Neural cell (in vitro differentiated cells): ENCODE results near the gene PSPH. TPM values are rescaled to one million over a fixed set of nuclear protein-coding genes. Genes with fewer than 3 reads are reported as not detected.

ENCODE experiments used
- H2AFZ ChIP-seq: fragments of 200-600, 300-800 bp; sonication (generic), shearing (Covaris generic); 2 replicates; pipeline ENCODE4 v1.6.0; 2014; ENCODE audit warnings: low read depth, mild to moderate bottlenecking, antibody characterized with exemption, low read length, moderate library complexity
- H3F3A ChIP-seq: fragments of 200-600 bp; shearing (Covaris generic); 2 replicates; pipeline ENCODE4 v1.6.1; 2016; ENCODE audit warnings: mild to moderate bottlenecking, moderate library complexity, mixed read lengths, antibody characterized with exemption, low read length; ENCODE audit not compliant: insufficient read depth, poor library complexity, severe bottlenecking
- H3K27ac ChIP-seq: fragments of 200-600, 300-800 bp; sonication (generic), shearing (Covaris generic); 2 replicates; pipeline ENCODE4 v1.5.1; 2014; ENCODE audit warnings: mild to moderate bottlenecking, low read length, moderate library complexity
- H3K27me3 ChIP-seq: fragments of 300-800, 200-600 bp; sonication (generic), shearing (Covaris generic); 2 replicates; pipeline ENCODE4 v1.6.0; 2014; ENCODE audit warnings: mild to moderate bottlenecking, low read depth, low read length, moderate library complexity; ENCODE audit not compliant: insufficient read depth
- H3K36me3 ChIP-seq: fragments of 300-800, 200-600 bp; sonication (generic), shearing (Covaris generic); 2 replicates; pipeline ENCODE4 v1.5.1; 2014; ENCODE audit warnings: mild to moderate bottlenecking, antibody characterized with exemption, low read length, moderate library complexity; ENCODE audit not compliant: insufficient read depth
- H3K4me2 ChIP-seq: fragments of 300-800, 200-600 bp; sonication (generic), shearing (Covaris generic); 2 replicates; pipeline ENCODE4 v1.6.0; 2014; ENCODE audit warnings: mild to moderate bottlenecking, low read length
- H3K4me3 ChIP-seq: fragments of 300-800, 200-600 bp; sonication (generic), shearing (Covaris generic); 2 replicates; pipeline ENCODE4 v1.5.1; 2014; ENCODE audit warnings: mild to moderate bottlenecking, low read length, moderate library complexity
- H3K79me2 ChIP-seq: fragments of 200-600 bp; shearing (Covaris generic); replicated peaks from 2 replicates; pipeline ENCODE4 v1.6.0; 2014; ENCODE audit warnings: mild to moderate bottlenecking, low read length, moderate library complexity; ENCODE audit not compliant: insufficient read depth
- H3K9ac ChIP-seq: fragments of 300-800, 200-600 bp; sonication (generic), shearing (Covaris generic); 2 replicates; pipeline ENCODE4 v1.6.1; 2016; ENCODE audit warnings: mild to moderate bottlenecking, low read length, mixed read lengths
- H3K9me2 ChIP-seq: fragments of 200-600 bp; shearing (Covaris generic); 2 replicates; pipeline ENCODE4 v1.6.1; 2016; ENCODE audit warnings: mild to moderate bottlenecking, low read length, mixed read lengths; ENCODE audit not compliant: insufficient read depth
- H3K9me3 ChIP-seq: fragments of 200-600, 300-800 bp; sonication (generic), shearing (Covaris generic); 2 replicates; pipeline ENCODE4 v1.6.1; 2016; ENCODE audit warnings: mild to moderate bottlenecking, mixed run types, low read length, moderate library complexity, mixed read lengths
- H4K20me1 ChIP-seq: fragments of 200-600 bp; shearing (Covaris generic); 2 replicates; pipeline ENCODE4 v1.6.1; 2016; ENCODE audit warnings: mild to moderate bottlenecking, mixed run types; ENCODE audit not compliant: insufficient read depth
- MXI1 ChIP-seq: fragments of 450-650 bp; conservative IDR thresholded peaks from 2 replicates; pipeline ENCODE4 v1.6.1; 2014; ENCODE audit warnings: antibody characterized with exemption, mild to moderate bottlenecking; ENCODE audit not compliant: poor library complexity, severe bottlenecking
- POLR2AphosphoS5 ChIP-seq: IDR thresholded peaks from 2 replicates; pipeline ENCODE4 v1.6.1; 2012
- SMC3 ChIP-seq: fragments of 450-650 bp; conservative IDR thresholded peaks from 2 replicates; pipeline ENCODE4 v1.6.1; 2014; ENCODE audit warnings: antibody characterized with exemption, mild to moderate bottlenecking, moderate library complexity; ENCODE audit not compliant: poor library complexity
- TAF1 ChIP-seq: IDR thresholded peaks from 2 replicates; pipeline ENCODE4 v1.6.1; 2012; ENCODE audit warnings: low read depth
- polyA plus RNA-seq: library from polyadenylated mRNA; depleted of rRNA; stranded (reverse); fragments of >200 nt; gene quantifications from 2 replicates; pipeline ENCODE4 v1.2.3, GENCODE V29; 2014
- TF ChIP-seq, protein P1 (sequence below): fragments of 450-650 bp; IDR thresholded peaks from 2 replicates; pipeline ENCODE4 v1.5.1; 2014; ENCODE audit warnings: antibody characterized with exemption, mild to moderate bottlenecking, moderate library complexity; ENCODE audit not compliant: poor library complexity, severe bottlenecking
- TF ChIP-seq, protein P2 (sequence below): IDR thresholded peaks from 2 replicates; pipeline ENCODE4 v1.6.1; 2012; ENCODE audit warnings: borderline replicate concordance

Gene PSPH
- polyA plus RNA-seq, 1 donor from 2014 or later: 24.0 TPM

DNA sequence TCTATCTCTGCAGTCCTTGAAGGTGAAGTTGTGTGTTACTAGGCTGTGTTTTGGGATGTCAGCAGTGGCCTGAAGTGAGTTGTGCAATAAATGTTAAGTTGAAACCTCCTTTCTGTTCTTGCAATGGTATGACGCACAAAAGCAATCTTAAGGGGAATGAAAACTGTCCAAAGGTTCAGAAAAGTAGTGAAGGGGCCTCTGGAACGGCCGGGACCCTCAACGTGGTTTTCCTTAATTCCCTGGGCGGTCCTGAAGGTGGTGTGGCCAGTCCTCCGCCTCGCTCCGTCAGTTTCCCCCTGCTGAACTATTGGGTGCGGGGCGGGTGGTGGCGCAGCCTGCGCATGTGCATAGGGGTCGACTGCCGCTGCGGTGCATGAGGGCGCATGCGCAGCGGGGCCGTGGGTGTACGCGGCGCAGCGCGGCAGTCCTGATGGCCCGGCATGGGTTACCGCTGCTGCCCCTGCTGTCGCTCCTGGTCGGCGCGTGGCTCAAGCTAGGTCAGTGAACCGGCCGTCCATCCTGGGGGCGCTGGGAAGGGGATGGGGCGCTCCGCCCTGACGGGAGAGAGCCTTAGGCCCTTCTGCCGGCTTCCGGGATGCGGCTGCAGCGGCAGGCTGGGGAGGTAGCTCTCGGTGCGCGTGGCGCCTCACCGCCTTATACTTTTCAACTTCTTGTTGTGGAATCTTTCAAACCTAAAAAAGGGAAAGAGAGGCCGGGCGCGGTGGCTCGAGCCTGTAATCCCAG is 12.8 kb upstream of the PSPH start, which contains the start of gene SUMF2:
Gene SUMF2 (plus strand): TSS at position 405 of the 744 bp plus-strand sequence. CDS start 26 bp downstream, at position 431.
- TF ChIP-seq, protein P1, sequence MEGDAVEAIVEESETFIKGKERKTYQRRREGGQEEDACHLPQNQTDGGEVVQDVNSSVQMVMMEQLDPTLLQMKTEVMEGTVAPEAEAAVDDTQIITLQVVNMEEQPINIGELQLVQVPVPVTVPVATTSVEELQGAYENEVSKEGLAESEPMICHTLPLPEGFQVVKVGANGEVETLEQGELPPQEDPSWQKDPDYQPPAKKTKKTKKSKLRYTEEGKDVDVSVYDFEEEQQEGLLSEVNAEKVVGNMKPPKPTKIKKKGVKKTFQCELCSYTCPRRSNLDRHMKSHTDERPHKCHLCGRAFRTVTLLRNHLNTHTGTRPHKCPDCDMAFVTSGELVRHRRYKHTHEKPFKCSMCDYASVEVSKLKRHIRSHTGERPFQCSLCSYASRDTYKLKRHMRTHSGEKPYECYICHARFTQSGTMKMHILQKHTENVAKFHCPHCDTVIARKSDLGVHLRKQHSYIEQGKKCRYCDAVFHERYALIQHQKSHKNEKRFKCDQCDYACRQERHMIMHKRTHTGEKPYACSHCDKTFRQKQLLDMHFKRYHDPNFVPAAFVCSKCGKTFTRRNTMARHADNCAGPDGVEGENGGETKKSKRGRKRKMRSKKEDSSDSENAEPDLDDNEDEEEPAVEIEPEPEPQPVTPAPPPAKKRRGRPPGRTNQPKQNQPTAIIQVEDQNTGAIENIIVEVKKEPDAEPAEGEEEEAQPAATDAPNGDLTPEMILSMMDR: peak; percentile 50
- TF ChIP-seq MXI1 (peak; percentile 98), POLR2AphosphoS5 (peak; percentile 89), SMC3 (no peak), TAF1 (peak; percentile 5)
- TF ChIP-seq, protein P2, sequence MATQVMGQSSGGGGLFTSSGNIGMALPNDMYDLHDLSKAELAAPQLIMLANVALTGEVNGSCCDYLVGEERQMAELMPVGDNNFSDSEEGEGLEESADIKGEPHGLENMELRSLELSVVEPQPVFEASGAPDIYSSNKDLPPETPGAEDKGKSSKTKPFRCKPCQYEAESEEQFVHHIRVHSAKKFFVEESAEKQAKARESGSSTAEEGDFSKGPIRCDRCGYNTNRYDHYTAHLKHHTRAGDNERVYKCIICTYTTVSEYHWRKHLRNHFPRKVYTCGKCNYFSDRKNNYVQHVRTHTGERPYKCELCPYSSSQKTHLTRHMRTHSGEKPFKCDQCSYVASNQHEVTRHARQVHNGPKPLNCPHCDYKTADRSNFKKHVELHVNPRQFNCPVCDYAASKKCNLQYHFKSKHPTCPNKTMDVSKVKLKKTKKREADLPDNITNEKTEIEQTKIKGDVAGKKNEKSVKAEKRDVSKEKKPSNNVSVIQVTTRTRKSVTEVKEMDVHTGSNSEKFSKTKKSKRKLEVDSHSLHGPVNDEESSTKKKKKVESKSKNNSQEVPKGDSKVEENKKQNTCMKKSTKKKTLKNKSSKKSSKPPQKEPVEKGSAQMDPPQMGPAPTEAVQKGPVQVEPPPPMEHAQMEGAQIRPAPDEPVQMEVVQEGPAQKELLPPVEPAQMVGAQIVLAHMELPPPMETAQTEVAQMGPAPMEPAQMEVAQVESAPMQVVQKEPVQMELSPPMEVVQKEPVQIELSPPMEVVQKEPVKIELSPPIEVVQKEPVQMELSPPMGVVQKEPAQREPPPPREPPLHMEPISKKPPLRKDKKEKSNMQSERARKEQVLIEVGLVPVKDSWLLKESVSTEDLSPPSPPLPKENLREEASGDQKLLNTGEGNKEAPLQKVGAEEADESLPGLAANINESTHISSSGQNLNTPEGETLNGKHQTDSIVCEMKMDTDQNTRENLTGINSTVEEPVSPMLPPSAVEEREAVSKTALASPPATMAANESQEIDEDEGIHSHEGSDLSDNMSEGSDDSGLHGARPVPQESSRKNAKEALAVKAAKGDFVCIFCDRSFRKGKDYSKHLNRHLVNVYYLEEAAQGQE: peak; percentile 18
- Histone ChIP-seq H3K4me3 (peak within 1 kb of the TSS; percentile 94), H3K27ac (peak within 1 kb of the TSS; percentile 67), H4K20me1 (no peaks in the 10 kb centered on the region), H3K9me3 (no peaks in the 10 kb centered on the region), H3K9ac (peak within 1 kb of the TSS; percentile 72), H3K79me2 (peaks cover 3% of the 10 kb centered on the region), H3K4me2 (peak within 1 kb of the TSS; percentile 93), H2AFZ (peak within 1 kb of the TSS; percentile 56), H3K36me3 (peaks cover 3% of the 10 kb centered on the region), H3K27me3 (no peaks in the 10 kb centered on the region), H3K9me2 (no peaks in the 10 kb centered on the region), H3F3A (peaks cover 4% of the 10 kb centered on the region)

DNA sequence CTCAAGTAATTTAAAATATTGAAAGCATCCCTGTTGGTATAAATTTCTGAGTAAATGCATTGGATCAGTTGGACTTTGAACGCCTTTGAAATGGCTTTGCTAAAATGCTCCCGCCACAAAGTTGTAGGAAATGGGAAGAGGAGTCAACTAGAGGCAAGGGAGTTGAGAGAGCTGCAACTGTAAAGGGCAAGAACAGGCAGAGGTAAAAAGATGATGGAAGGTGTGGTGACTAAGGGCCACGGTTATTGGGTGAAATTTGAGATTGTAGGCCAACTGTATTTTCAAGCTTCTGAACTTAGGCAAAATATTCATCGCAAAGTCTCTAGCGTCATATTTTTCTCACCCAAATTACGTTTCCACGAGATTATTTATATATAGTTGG is 12.2 kb upstream of the PSPH start:
- peaks cover 4% of the 10 kb centered on the region for H3F3A ChIP-seq
- peaks cover 3% of the 10 kb centered on the region for H3K79me2 ChIP-seq
- no peak overlapping the region for H3K9ac ChIP-seq
- TF ChIP-seq, protein P2: no peak
- H3K27me3 ChIP-seq: no peaks in the 10 kb centered on the region
- no peaks in the 10 kb centered on the region for H3K9me2 ChIP-seq
- H3K4me3 ChIP-seq: peak overlapping the region; percentile 94
- no peaks in the 10 kb centered on the region for H4K20me1 ChIP-seq
- peak overlapping the region; percentile 56 for H2AFZ ChIP-seq
- H3K9me3 ChIP-seq: no peaks in the 10 kb centered on the region
- H3K36me3 ChIP-seq: peaks cover 5% of the 10 kb centered on the region
- H3K4me2 ChIP-seq: no peak overlapping the region
- peak overlapping the region; percentile 63 for H3K27ac ChIP-seq
